IPS DF 19.7 (cell line): Measurements from ENCODE around the gene ZMYND15.

Source experiments
- DNase-seq: peaks from one replicate; pipeline ENCODE4 v3.0.0-alpha.2; 2013; ENCODE audit warnings: low read depth, low spot score

Gene ZMYND15

GRCh38 chr17:4715063-4715744, 24.4 kb upstream of the ZMYND15 start:
- no peak for DNase-seq

DNA sequence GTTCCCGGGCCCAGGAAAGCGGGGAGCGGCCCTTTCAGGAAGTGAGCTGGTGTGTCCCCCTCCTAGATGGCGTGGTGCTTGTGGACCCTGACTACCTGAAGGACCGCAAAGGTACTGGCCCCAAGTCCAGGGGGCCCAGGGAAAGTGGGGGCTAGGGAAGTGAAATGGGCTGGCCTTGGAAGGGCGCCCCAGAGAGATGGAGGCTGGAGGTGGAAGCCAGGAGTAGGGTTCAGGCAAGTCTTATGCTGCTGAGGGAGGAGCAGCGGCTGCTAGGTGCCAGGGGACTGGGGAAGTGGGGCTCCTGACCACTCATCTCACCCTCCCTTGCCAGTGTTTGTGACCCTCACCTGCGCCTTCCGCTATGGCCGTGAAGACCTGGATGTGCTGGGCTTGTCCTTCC, 23.6 kb upstream of the ZMYND15 start:
- no peak for DNase-seq

DNA sequence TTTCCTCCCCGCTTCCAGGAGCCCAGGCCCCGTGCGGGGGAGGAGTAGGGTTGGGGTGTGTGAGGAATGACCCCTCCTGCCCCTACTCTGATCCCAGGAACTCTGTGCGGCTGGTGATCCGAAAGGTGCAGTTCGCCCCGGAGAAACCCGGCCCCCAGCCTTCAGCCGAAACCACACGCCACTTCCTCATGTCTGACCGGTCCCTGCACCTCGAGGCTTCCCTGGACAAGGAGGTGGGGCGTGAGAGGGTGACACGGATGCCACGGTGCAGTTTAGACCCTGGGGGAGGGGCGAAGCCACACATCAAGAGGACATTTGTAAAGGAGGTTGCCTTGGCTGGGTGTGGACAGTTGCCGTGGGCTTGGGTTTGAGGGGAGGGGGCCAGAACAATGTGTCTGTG, 21.8 kb upstream of the ZMYND15 start:
- DNase-seq: no peak

DNA sequence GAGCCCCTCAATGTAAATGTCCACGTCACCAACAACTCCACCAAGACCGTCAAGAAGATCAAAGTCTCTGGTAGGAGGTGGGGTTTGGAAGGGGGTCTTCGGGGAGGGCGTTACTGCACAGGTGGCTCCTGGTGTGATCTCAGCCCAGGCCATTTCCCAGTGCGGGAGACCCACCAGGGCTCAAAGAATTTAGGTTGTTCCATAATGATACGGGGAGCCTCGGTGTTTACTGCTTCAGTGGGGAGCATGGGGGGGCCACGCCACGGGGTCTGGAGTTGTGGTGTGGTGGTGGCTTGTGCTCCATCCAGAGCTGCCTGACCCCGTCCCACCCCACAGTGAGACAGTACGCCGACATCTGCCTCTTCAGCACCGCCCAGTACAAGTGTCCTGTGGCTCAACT, 21.4 kb upstream of the ZMYND15 start:
- no peak for DNase-seq

- DNase-seq: no peak
Observed at GRCh38 chr17:4719146-4719545, 20.5 kb upstream of the ZMYND15 start.

DNA sequence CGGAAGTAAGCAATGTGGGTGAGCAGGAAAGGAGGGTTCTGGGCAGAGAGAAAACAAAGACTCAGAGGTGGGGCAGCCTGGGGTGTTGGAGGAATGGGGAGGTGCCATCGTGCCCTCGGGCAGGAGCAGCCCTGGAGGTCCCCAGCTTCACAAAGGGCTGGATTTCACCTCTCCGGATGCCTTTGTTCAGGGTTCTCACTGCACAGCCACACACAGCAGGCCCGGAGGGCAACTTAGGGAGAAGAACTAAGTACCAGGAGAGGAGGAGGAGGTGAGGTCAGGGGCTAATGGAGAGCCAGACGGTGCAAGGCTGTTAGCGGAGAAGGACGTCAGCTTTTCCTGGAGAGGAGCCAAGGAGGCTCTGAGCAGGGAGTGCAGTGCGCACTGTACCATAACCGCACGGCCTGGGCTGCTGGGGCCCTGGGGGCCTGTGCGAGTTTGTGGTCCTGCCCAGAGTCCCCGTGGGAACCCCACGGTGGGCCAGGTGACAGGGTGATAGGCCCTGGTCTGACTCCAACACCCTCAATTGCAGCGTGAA, 19.9 kb upstream of the ZMYND15 start:
- no peak for DNase-seq

GRCh38 chr17:4720787-4721186, 18.8 kb upstream of the ZMYND15 start:
- DNase-seq: no peak

DNA sequence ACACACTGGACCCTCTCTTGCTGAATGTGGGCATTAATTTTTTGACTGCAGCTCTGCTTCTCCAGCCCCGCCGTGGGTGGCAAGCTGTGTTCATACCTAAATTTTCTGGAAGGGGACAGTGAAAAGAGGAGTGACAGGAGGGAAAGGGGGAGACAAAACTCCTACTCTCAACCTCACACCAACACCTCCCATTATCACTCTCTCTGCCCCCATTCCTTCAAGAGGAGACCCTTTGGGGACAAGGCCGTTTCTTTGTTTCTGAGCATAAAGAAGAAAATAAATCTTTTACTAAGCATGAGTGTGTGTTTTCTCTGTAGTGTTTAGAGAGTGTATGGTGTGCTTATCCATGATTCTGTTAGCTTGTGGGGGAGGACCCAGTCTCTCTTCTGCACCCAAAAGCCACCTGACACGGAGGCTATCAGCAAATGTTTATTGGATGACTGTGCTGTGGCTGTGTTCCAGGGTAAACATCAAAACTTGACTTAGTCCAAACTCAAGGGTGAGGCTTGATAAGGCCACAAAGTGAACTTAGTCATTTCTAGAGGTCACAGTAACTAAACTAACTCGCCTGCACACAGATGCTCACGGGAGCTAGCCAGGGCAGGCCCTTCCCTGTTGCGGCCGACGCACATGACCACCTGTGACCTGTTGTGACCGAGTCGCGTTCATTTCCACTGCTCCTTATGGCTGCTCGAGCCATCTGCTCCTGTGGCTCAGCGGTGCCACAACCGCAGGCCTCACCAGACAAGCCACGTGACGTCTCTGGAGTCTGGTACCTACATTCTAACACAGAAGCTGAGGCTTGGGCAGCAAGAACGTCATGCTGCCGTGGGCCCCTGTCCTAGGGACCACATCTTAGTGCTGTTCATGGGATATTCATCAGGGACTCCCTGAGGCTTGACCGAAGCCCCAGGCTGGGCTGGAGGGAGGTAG, 18.2 kb upstream of the ZMYND15 start:
- no peak for DNase-seq

- no peak for DNase-seq
Observed at GRCh38 chr17:4722678-4723240, 16.9 kb upstream of the ZMYND15 start.

DNA sequence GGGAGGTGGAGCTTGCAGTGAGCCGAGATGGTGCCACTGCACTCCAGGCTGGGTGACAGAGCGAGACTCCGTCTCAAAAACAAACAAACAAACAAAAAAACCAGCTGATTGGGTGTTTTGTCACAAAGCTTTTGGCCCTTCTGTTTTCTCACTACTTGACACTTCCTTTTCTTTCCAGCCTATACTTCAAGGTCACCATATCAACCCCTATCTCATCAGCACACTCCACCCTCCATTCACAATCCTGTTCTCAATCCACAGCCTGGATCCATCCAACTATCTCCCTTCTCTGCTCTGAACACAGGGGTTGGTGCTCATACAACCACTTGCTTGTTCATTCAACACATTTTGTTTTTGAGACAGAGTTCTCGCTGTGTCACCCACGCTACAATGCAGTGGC, 15.0 kb upstream of the ZMYND15 start:
- no peak for DNase-seq

DNA sequence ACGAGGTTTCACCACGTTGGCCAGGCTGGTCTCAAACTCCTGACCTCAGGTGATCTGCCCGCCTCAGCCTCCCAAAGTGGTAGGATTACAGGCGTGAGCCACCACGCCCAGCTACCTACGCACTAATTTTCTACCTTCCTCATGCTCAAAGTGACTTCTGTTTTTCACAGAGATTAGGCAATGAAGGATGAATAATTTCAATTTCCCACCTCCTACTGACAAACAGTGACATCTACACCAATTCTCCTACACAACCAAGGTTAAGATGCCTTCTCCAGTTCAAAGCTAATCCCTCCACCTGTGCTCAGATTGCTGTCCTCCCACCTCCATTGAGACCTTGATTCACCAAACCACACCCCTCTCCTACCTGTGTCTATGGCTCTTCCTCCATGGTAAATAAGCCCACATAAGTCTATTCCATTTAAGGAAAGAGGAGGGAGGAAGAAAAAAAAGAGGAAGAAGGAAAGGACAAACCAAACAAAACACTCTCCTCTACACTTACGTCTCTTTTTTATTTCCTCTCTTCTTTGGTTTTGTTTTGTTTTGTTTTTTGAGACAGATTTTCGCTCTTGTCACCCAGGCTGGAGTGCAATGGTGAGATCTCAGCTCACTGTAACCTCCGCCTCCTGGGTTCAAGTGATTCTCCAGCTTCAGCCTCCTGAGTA, 13.9 kb upstream of the ZMYND15 start:
- no peak for DNase-seq

DNA sequence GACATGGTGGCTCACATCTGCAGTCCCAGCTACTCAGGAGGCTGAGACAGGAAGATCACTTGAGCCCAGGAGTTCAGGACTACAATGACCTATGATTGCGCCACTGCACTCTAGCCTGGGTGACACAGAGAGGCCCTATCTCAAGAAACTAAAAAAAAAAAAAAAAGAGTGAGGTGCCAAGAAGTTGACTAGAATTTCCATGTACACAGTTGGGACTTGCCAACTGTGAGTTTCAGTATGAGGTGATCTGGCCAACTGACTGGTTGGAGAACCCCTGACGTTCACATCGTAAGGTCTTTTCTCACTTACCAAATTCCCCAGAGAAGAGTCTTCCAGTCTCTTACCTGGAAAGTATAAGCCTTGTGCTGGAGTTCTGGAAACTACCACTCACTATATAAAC, 11.5 kb upstream of the ZMYND15 start:
- DNase-seq: no peak

- no peak for DNase-seq
Observed at GRCh38 chr17:4733073-4733531, 6.5 kb upstream of the ZMYND15 start.

GRCh38 chr17:4734857-4735475, 4.7 kb upstream of the ZMYND15 start:
- DNase-seq: no peak

- DNase-seq: no peak
Observed at GRCh38 chr17:4735876-4736651, 3.6 kb upstream of the ZMYND15 start.

GRCh38 chr17:4738136-4739121, 1.2 kb upstream of the ZMYND15 start:
- DNase-seq: no peak

- DNase-seq: no peak
Observed at GRCh38 chr17:4740025-4740351, 355 bp downstream of the ZMYND15 start.

GRCh38 chr17:4740584-4740983, 951 bp downstream of the ZMYND15 start:
- no peak for DNase-seq

GRCh38 chr17:4741544-4741943, 1.9 kb downstream of the ZMYND15 start:
- no peak for DNase-seq
